PC-3 (cell line): ENCODE measurements around the gene ITGA3. TPM values are rescaled to one million over a fixed set of nuclear protein-coding genes. Genes with fewer than 3 reads are reported as not detected.

Experiments used
- ATAC-seq: fragments of 200-7000 bp; cut with Tn5 transposase; 2 replicates; pipeline ENCODE4 v1.9.1; 2020; ENCODE audit warnings: mild to moderate bottlenecking, moderate library complexity
- BruUV-seq: library from RNA; stranded (reverse); fragments of 400-500 nt; replicated peaks from 2 replicates; lab custom pipeline; 2021; lab: Mats Ljungman, UMichigan
- CTCF ChIA-PET: fragments of 300-600 bp; sonication (Branson Sonifier 250); formaldehyde crosslinking; loops from one replicate; lab custom pipeline; 2022; ENCODE audit warnings: antibody characterized with exemption; lab: Charles Lee
- POLR2A ChIA-PET: fragments of 300-600 bp; sonication (Branson Sonifier 250); formaldehyde crosslinking; loops from one replicate; lab custom pipeline; 2022; ENCODE audit warnings: antibody characterized with exemption; ENCODE audit not compliant: unreplicated experiment; lab: Charles Lee
- DNase-seq: peaks from one replicate; pipeline ENCODE4 v3.0.0-alpha.2; 2015
- H2AFZ ChIP-seq: fragments of 300-600 bp; sonication (generic); 2 replicates; pipeline ENCODE4 v1.6.0; 2016; ENCODE audit warnings: antibody characterized with exemption, low read length
- H3F3A ChIP-seq: fragments of 300-600 bp; sonication (generic); one replicate; pipeline ENCODE4 v1.6.0; 2017; ENCODE audit warnings: antibody characterized with exemption, low read length, control low read depth, mild to moderate bottlenecking; ENCODE audit not compliant: unreplicated experiment
- H3K27ac ChIP-seq: fragments of 300-600 bp; sonication (generic); 2 replicates; pipeline ENCODE4 v1.5.1; 2016; ENCODE audit warnings: mild to moderate bottlenecking, low read length
- H3K27me3 ChIP-seq: fragments of 300-600 bp; sonication (generic); 2 replicates; pipeline ENCODE4 v1.6.1; 2016; ENCODE audit warnings: low read length, mixed read lengths
- H3K36me3 ChIP-seq: fragments of 300-600 bp; sonication (generic); 2 replicates; pipeline ENCODE4 v1.6.1; 2016; ENCODE audit warnings: low read depth, mixed run types, low read length, mixed read lengths
- H3K4me1 ChIP-seq: fragments of 300-600 bp; sonication (generic); 2 replicates; pipeline ENCODE4 v1.5.1; 2016; ENCODE audit warnings: low read length; ENCODE audit not compliant: insufficient read depth
- H3K4me2 ChIP-seq: fragments of 300-600 bp; sonication (generic); 2 replicates; pipeline ENCODE4 v1.6.0; 2016; ENCODE audit warnings: low read length
- H3K4me3 ChIP-seq: fragments of 300-600 bp; sonication (generic); 2 replicates; pipeline ENCODE4 v1.5.1; 2016; ENCODE audit warnings: mild to moderate bottlenecking, low read length, mixed read lengths
- H3K79me2 ChIP-seq: fragments of 300-600 bp; sonication (generic); 2 replicates; pipeline ENCODE4 v1.6.1; 2017; ENCODE audit warnings: low read length, mixed read lengths
- H3K9ac ChIP-seq: fragments of 300-600 bp; sonication (generic); 2 replicates; pipeline ENCODE4 v1.6.0; 2016; ENCODE audit warnings: mild to moderate bottlenecking, low read length
- H3K9me2 ChIP-seq: fragments of 300-600 bp; sonication (generic); replicated peaks from 2 replicates; pipeline ENCODE4 v1.6.1; 2016; ENCODE audit warnings: mixed run types, low read length, mixed read lengths
- H3K9me3 ChIP-seq: fragments of 300-600 bp; sonication (generic); 2 replicates; pipeline ENCODE4 v1.6.1; 2016; ENCODE audit warnings: low read length, mixed read lengths
- H4K20me1 ChIP-seq: fragments of 300-600 bp; sonication (generic); 2 replicates; pipeline ENCODE4 v1.6.1; 2016; ENCODE audit warnings: low read length, mixed read lengths
- CTCF ChIP-seq: fragments of 300-600 bp; sonication (generic); conservative IDR thresholded peaks from 2 replicates; pipeline ENCODE4 v1.5.1; 2017; ENCODE audit warnings: antibody characterized with exemption, low read depth, mild to moderate bottlenecking, low read length
- EZH2 ChIP-seq: fragments of 300-600 bp; sonication (generic); IDR thresholded peaks from one replicate; pipeline ENCODE4 v1.6.1; 2017; ENCODE audit warnings: antibody characterized with exemption, mild to moderate bottlenecking, low read length; ENCODE audit not compliant: unreplicated experiment
- EZH2phosphoT487 ChIP-seq: fragments of 300-600 bp; sonication (generic); IDR thresholded peaks from 2 replicates; pipeline ENCODE4 v1.6.1; 2018; ENCODE audit warnings: mild to moderate bottlenecking, antibody characterized with exemption, low read length, borderline replicate concordance
- intact Hi-C: fragments of 100-400 bp; cut with micrococcal nuclease; formaldehyde crosslinking; loops from 2 replicates; pipeline ENCODE4 v1.9.0; 2023
- total RNA-seq: library from RNA; depleted of rRNA; stranded (reverse); fragments of >200 nt; gene quantifications from 2 replicates; pipeline ENCODE4 v1.2.3, GENCODE V29; 2014

ITGA3 gene
- total RNA-seq, 1 experiment from 2014 or later, result 598 TPM

DNA sequence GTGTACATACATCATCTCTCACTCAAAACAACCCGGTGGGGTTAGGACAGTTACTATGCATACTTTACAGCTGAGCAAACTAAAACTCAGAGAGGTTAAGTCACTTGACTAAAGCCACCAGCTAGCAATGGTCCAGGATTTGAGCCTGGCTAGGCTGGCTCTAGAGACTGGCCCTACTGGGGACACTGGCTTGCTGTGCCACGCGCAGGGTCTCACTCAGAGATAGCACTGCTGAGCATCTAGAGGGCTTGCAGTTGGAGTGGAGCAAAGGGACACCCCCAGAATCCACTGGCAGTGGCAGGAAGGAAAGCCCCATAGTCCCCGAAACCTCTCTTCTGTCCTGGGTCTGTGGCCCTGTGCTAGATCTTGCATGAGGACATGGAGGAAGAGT lies 62.9 kb downstream of the ITGA3 start:
- TF ChIP-seq CTCF (no peak), EZH2phosphoT487 (no peak), EZH2 (no peak)
- intact Hi-C loops, result no loop called here
- H3K4me2 ChIP-seq, result no peak overlapping the region
- CTCF ChIA-PET, result no interaction called here
- H2AFZ ChIP-seq, result no peak overlapping the region
- H3K9me3 ChIP-seq, result no peaks in the 10 kb centered on the region
- ATAC-seq (no peak), DNase-seq (no peak)
- POLR2A ChIA-PET, result interaction anchor here (0.9 kb wide), 1 partner anchor 14 kb away, joined by 3 read pairs; no protein-coding TSS in a partner anchor
- no peak overlapping the region for H3K27ac ChIP-seq
- H3F3A ChIP-seq, result no peaks in the 10 kb centered on the region
- H3K9ac ChIP-seq, result no peak overlapping the region
- H3K36me3 ChIP-seq, result no peaks in the 10 kb centered on the region
- peaks cover 5% of the 10 kb centered on the region; the same call in 1 of the 2 replicates for H3K4me1 ChIP-seq
- H3K27me3 ChIP-seq, result peaks cover 5% of the 10 kb centered on the region; the same call in 1 of the 2 replicates
- H3K9me2 ChIP-seq, result no peaks in the 10 kb centered on the region
- H4K20me1 ChIP-seq, result no peaks in the 10 kb centered on the region
- BruUV-seq, result no TSS peak
- no peak overlapping the region for H3K4me3 ChIP-seq
- H3K79me2 ChIP-seq, result no peaks in the 10 kb centered on the region

DNA sequence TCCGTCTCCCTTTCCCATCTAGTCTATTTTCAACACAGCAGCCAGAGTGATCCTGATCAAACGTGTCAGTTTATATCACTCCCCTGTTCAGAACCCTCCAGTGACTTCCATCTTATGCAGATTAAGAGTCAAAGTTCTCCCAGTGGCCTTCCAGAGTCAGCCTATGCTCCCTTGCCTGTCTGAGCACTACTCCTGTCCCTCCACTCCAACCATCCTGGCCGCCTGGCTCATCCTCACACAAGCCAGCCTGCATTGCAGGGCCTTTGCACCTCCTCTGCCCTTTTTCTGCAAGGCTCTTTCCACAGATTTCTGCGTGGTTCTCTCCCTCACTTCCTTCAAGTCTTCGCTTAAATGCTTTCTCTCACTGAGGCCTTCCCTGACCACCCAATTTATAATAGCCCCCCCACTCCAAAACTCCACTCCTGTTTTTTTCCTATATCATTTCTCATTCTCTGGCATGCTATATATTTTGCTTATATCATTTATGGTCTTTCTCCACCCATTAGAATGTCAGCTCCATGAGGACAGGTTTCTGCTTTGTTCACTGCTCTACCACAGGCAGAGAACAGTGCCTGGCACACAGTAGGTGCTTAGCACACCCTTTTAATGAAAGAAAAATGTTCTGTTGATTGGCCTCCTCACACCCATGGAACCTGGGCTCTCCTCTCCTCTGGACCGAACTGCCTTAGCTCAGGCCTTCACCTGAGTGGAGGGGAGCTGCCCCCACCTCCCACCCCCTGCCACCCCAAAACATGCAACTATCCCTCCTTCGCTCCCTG lies 64.8 kb downstream of the ITGA3 start:
- no peaks in the 10 kb centered on the region for H3K79me2 ChIP-seq
- no peak overlapping the region for H2AFZ ChIP-seq
- no peak overlapping the region for H3K4me3 ChIP-seq
- H3K27me3 ChIP-seq, result peaks cover 5% of the 10 kb centered on the region; the same call in 1 of the 2 replicates
- no peak overlapping the region for H3K4me2 ChIP-seq
- peaks cover 5% of the 10 kb centered on the region; the same call in 1 of the 2 replicates for H3K4me1 ChIP-seq
- no peaks in the 10 kb centered on the region for H3F3A ChIP-seq
- H3K9me3 ChIP-seq, result no peaks in the 10 kb centered on the region
- H4K20me1 ChIP-seq, result no peaks in the 10 kb centered on the region
- BruUV-seq, result no TSS peak
- DNase-seq, result no peak
- H3K27ac ChIP-seq, result no peak overlapping the region
- no peaks in the 10 kb centered on the region for H3K36me3 ChIP-seq
- ATAC-seq, result no peak
- no peak for TF ChIP-seq CTCF
- TF ChIP-seq EZH2, result no peak
- no peak for TF ChIP-seq EZH2phosphoT487
- no peak overlapping the region for H3K9ac ChIP-seq
- ChIA-PET POLR2A (no interaction called here), CTCF (interaction anchor here (0.9 kb wide), 1 partner anchor 44 kb away, joined by 3 read pairs; no protein-coding TSS in a partner anchor)
- intact Hi-C loops, result no loop called here
- no peaks in the 10 kb centered on the region for H3K9me2 ChIP-seq

DNA sequence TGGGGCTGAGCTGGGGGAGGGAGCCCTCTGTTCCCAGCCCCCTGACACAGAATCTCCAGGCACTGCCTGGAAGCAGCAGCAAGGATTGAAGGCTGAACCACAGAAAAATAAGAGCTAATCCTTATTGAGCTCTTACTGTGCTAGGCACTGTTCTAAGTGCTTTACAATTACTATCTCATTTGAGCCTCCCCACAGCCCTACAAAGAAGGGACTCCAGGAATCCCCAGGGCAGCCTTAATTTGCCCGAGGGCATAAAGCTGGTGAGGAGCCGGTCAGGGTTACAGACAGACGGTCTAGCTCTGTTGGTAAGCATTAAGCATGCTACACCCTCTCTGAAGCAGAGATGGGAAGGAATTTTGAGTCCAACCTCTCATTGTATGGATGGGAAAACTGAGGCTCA lies 67.0 kb downstream of the ITGA3 start:
- no peaks in the 10 kb centered on the region for H3K9me2 ChIP-seq
- H3F3A ChIP-seq, result no peaks in the 10 kb centered on the region
- no peak overlapping the region for H2AFZ ChIP-seq
- TF ChIP-seq EZH2 (no peak), EZH2phosphoT487 (no peak), CTCF (no peak)
- no peak for DNase-seq
- H3K4me1 ChIP-seq, result no peaks in the 10 kb centered on the region
- H3K4me3 ChIP-seq, result no peak overlapping the region
- ChIA-PET CTCF (no interaction called here), POLR2A (no interaction called here)
- no peaks in the 10 kb centered on the region for H4K20me1 ChIP-seq
- ATAC-seq, result no peak
- no peaks in the 10 kb centered on the region for H3K9me3 ChIP-seq
- intact Hi-C loops, result no loop called here
- H3K79me2 ChIP-seq, result no peaks in the 10 kb centered on the region
- H3K27ac ChIP-seq, result no peak overlapping the region
- no TSS peak for BruUV-seq
- H3K9ac ChIP-seq, result no peak overlapping the region
- H3K27me3 ChIP-seq, result peaks cover 5% of the 10 kb centered on the region; the same call in 1 of the 2 replicates
- H3K36me3 ChIP-seq, result no peaks in the 10 kb centered on the region
- no peak overlapping the region for H3K4me2 ChIP-seq
